Activated effector memory CD4-positive, alpha-beta T cell treated with anti-CD3 and anti-CD28 coated beads, Interleukin-2, amount 50 U/mL, for 16 hours (primary cell): ENCODE measurements around the gene PTCHD1.

ENCODE experiments used
- DNase-seq: peaks from one replicate; pipeline ENCODE4 v3.0.0-alpha.2; 2020

The PTCHD1 gene

GRCh38 chrX:23422912-23423311, 88.3 kb downstream of the PTCHD1 start:
- no peak for DNase-seq

- no peak for DNase-seq
These were observed 99.8 kb downstream of the PTCHD1 start for GRCh38 chrX:23434356-23434884.

GRCh38 chrX:23435108-23435507, 100.5 kb downstream of the PTCHD1 start:
- DNase-seq = no peak

- no peak for DNase-seq
These were observed 100.9 kb downstream of the PTCHD1 start for GRCh38 chrX:23435575-23435974.

GRCh38 chrX:23436875-23437274, 102.2 kb downstream of the PTCHD1 start:
- no peak for DNase-seq

- DNase-seq = no peak
These were observed 116.6 kb downstream of the PTCHD1 start for GRCh38 chrX:23451266-23451665.
